ENCODE measurements around the gene PCSK4.
A peak's percentile ranks its signal among the peaks of the same experiment; 100 is the strongest.

The PCSK4 gene

GRCh38 chr19:1465191-1466016, 24.7 kb downstream of the PCSK4 start:
- no peak overlapping the region for H3K4me3 ChIP-seq (replicated peaks in 1 of 2; ENCODE audit: low read depth in 2 of 2, low read length in 2 of 2)
- peak; percentile 51 to 59 for DNase-seq (ENCODE audit: low read depth in 2 of 2)
- TF ChIP-seq CTCF (IDR thresholded peaks at IDR 0.05; ENCODE audit: low read depth, low read length), result peak; percentile 49

GRCh38 chr19:1461862-1462261, 28.3 kb downstream of the PCSK4 start:
- no peak for TF ChIP-seq CTCF (IDR thresholded peaks at IDR 0.05; ENCODE audit: low read depth, low read length)
- DNase-seq (ENCODE audit: low read depth in 2 of 2), result no peak
- no peak overlapping the region for H3K4me3 ChIP-seq (replicated peaks in 1 of 2; ENCODE audit: low read depth in 2 of 2, low read length in 2 of 2)

- no peak for DNase-seq (ENCODE audit: low read depth in 2 of 2)
- TF ChIP-seq CTCF (IDR thresholded peaks at IDR 0.05; ENCODE audit: low read depth, low read length), result no peak
- no peak overlapping the region for H3K4me3 ChIP-seq (replicated peaks in 1 of 2; ENCODE audit: low read depth in 2 of 2, low read length in 2 of 2)
Observed at GRCh38 chr19:1460033-1460995, 29.8 kb downstream of the PCSK4 start.

GRCh38 chr19:1459479-1459878, 30.7 kb downstream of the PCSK4 start:
- H3K4me3 ChIP-seq (replicated peaks in 1 of 2; ENCODE audit: low read depth in 2 of 2, low read length in 2 of 2), result no peak overlapping the region
- no peak for TF ChIP-seq CTCF (IDR thresholded peaks at IDR 0.05; ENCODE audit: low read depth, low read length)
- no peak for DNase-seq (ENCODE audit: low read depth in 2 of 2)

GRCh38 chr19:1457892-1458291, 32.3 kb downstream of the PCSK4 start:
- no peak overlapping the region for H3K4me3 ChIP-seq (replicated peaks in 1 of 2; ENCODE audit: low read depth in 2 of 2, low read length in 2 of 2)
- TF ChIP-seq CTCF (IDR thresholded peaks at IDR 0.05; ENCODE audit: low read depth, low read length), result no peak
- DNase-seq (ENCODE audit: low read depth in 2 of 2), result no peak

- DNase-seq (ENCODE audit: low read depth in 2 of 2), result no peak
- H3K4me3 ChIP-seq (replicated peaks in 1 of 2; ENCODE audit: low read depth in 2 of 2, low read length in 2 of 2), result no peak overlapping the region
- TF ChIP-seq CTCF (IDR thresholded peaks at IDR 0.05; ENCODE audit: low read depth, low read length), result no peak
Observed at GRCh38 chr19:1457031-1457739, 33.0 kb downstream of the PCSK4 start.

Measured in cardiac fibroblast (primary cell).